HepG2 (cell line): ENCODE measurements around the gene TLK1. TPM values are rescaled to one million over a fixed set of nuclear protein-coding genes. Genes with fewer than 3 reads are reported as not detected.

ENCODE experiments used
- ATAC-seq: fragments of 200-7000 bp; cut with Tn5 transposase; 3 replicates; pipeline ENCODE4 v1.9.1; 2020; ENCODE audit warnings: mild to moderate bottlenecking, moderate library complexity
- BruUV-seq: library from RNA; stranded (reverse); fragments of 400-500 nt; replicated peaks from 2 replicates; lab custom pipeline; 2021; lab: Mats Ljungman, UMichigan
- CTCF ChIA-PET: fragments of 300-600 bp; formaldehyde crosslinking; extraction: SDS; loops from one replicate; lab custom pipeline; 2021; ENCODE audit warnings: low total read pairs, inconsistent platforms, low intra/inter-chr PET ratio; lab: Yijun Ruan, JAX
- POLR2A ChIA-PET: fragments of 350-600 bp; sonication (Branson Sonifier 250); formaldehyde crosslinking; loops from one replicate; lab custom pipeline; 2020; ENCODE audit warnings: antibody characterized with exemption, inconsistent platforms; lab: Yijun Ruan, JAX
- DNase-seq: peaks from one replicate; pipeline ENCODE4 v3.0.0-alpha.2; 2015; ENCODE audit warnings: low spot score
- FAIRE-seq: peaks from 3 replicates; lab custom pipeline; 2011; peaks lifted over from hg19 to GRCh38; lab: Jason Lieb, UNC
- H2AFZ ChIP-seq: one replicate; pipeline ENCODE4 v1.6.1; 2011; ENCODE audit warnings: low read length, inconsistent platforms
- H3K27ac ChIP-seq: fragments of 300-600 bp; 3 replicates; pipeline ENCODE4 v1.8.0; 2011; ENCODE audit warnings: mixed run types, mild to moderate bottlenecking, mixed read lengths, low read length, inconsistent platforms; ENCODE audit not compliant: insufficient read depth; ENCODE audit errors: extremely low read length
- H3K27me3 ChIP-seq, 2 experiments: fragments of 200-600 bp in 1 of 2; 2 replicates in 1 of 2; 3 replicates in 1 of 2; pipeline versions ENCODE4 v1.6.0 to v1.8.0; 2011; ENCODE audit warnings: low read length in 2 of 2, mild to moderate bottlenecking in 2 of 2, moderate library complexity in 2 of 2, inconsistent platforms in 1 of 2; ENCODE audit not compliant: insufficient read depth in 2 of 2, control insufficient read depth in 1 of 2
- H3K36me3 ChIP-seq, 2 experiments: fragments of 200-600 bp in 1 of 2; replicated peaks in 1 of 2; 2 replicates in 1 of 2; 3 replicates in 1 of 2; pipeline versions ENCODE4 v1.5.1 to v1.8.0; 2011; ENCODE audit warnings: low read length in 2 of 2, inconsistent platforms in 1 of 2; ENCODE audit not compliant: insufficient read depth in 2 of 2, control insufficient read depth in 1 of 2
- H3K4me1 ChIP-seq: 2 replicates; pipeline ENCODE4 v1.5.1; 2012; ENCODE audit warnings: low read length, inconsistent platforms; ENCODE audit not compliant: insufficient read depth
- H3K4me2 ChIP-seq: 2 replicates; pipeline ENCODE4 v1.6.0; 2011; ENCODE audit warnings: low read depth, low read length, inconsistent platforms
- H3K4me3 ChIP-seq, 3 experiments: fragments of 200-600 bp in 1 of 3; sonication (generic), shearing (Covaris generic) in 1 of 3; replicated peaks in 1 of 3; 2 replicates each; pipeline ENCODE4 v1.5.1; 2011 to 2016; ENCODE audit warnings: low read length in 3 of 3, inconsistent platforms in 2 of 3, low read depth in 2 of 3, mild to moderate bottlenecking in 2 of 3, control low read depth in 1 of 3, mixed read lengths in 1 of 3; ENCODE audit not compliant: insufficient read depth in 1 of 3
- H3K79me2 ChIP-seq: one replicate; pipeline ENCODE4 v1.6.1; 2011; ENCODE audit warnings: low read length, inconsistent platforms; ENCODE audit not compliant: insufficient read depth
- H3K9ac ChIP-seq: 2 replicates; pipeline ENCODE4 v1.6.0; 2011; ENCODE audit warnings: mild to moderate bottlenecking, low read depth, low read length, inconsistent platforms; ENCODE audit not compliant: insufficient read depth
- H3K9me3 ChIP-seq: 2 replicates; pipeline ENCODE4 v1.5.1; 2012; ENCODE audit warnings: mild to moderate bottlenecking, low read length
- H4K20me1 ChIP-seq: 2 replicates; pipeline ENCODE4 v1.6.0; 2011; ENCODE audit warnings: inconsistent platforms, mild to moderate bottlenecking, low read length, moderate library complexity; ENCODE audit not compliant: insufficient read depth
- CREB1 ChIP-seq, 2 experiments: fragments of 450-650 bp in 1 of 2; IDR thresholded peaks; 2 replicates each; pipeline ENCODE4 v1.6.1; 2016 to 2017; ENCODE audit warnings: control low read depth in 1 of 2, mild to moderate bottlenecking in 1 of 2, missing compliant biosample characterization in 1 of 2, missing genetic modification characterization in 1 of 2
- IKZF1 ChIP-seq: fragments of 450-650 bp; IDR thresholded peaks from 2 replicates; pipeline ENCODE4 v1.7.1; 2016
- PRPF4 ChIP-seq: fragments of 200-400 bp; formaldehyde crosslinking; IDR thresholded peaks from 2 replicates; pipeline ENCODE4 v1.6.1; 2016; ENCODE audit warnings: low read length, low read depth; ENCODE audit not compliant: poor library complexity, severe bottlenecking
- RBM22 ChIP-seq: fragments of 200-400 bp; formaldehyde crosslinking; optimal IDR thresholded peaks from 2 replicates; pipeline ENCODE3; 2017; ENCODE audit warnings: mild to moderate bottlenecking, low read length, moderate library complexity
- SSRP1 ChIP-seq: IDR thresholded peaks from 2 replicates; pipeline ENCODE4 v1.6.1; 2016; ENCODE audit warnings: control low read depth
- TRAFD1 ChIP-seq: sonication (generic); formaldehyde crosslinking; IDR thresholded peaks from 2 replicates; pipeline ENCODE4 v1.5.1; 2020; ENCODE audit warnings: missing genetic modification reagents, mild to moderate bottlenecking, borderline replicate concordance
- ZNF280D ChIP-seq: sonication (generic); formaldehyde crosslinking; IDR thresholded peaks from 2 replicates; pipeline ENCODE4 v1.5.1; 2020; ENCODE audit warnings: mild to moderate bottlenecking, missing genetic modification reagents
- ZNF609 ChIP-seq: sonication (generic); formaldehyde crosslinking; IDR thresholded peaks from 2 replicates; pipeline ENCODE4 v1.4.0; 2020; ENCODE audit warnings: mild to moderate bottlenecking, missing genetic modification reagents, borderline replicate concordance
- WGBS: methylation state at CpG from one replicate; pipeline ENCODE4 v1.1.6; 2017; ENCODE audit warnings: low lambda C conversion rate; 5-methylcytosine and 5-hydroxymethylcytosine counted together
- in situ Hi-C: cut with HindIII; loops from 2 replicates; pipeline ENCODE4 v1.10.0; 2017; ENCODE audit warnings: low pct_unique_long_range_greater_than_20kb; ENCODE audit not compliant: extremely low pct_ligation_motif_present
- intact Hi-C: fragments of 100-400 bp; cut with micrococcal nuclease; formaldehyde crosslinking; loops from one replicate; pipeline ENCODE4 v1.10.0; 2022; ENCODE audit not compliant: unreplicated experiment
- polyA plus RNA-seq, 8 experiments: library from polyadenylated mRNA; depleted of rRNA in 3 of 8; stranded (reverse) in 7 of 8; unstranded in 1 of 8; fragments of >200 nt; fragmentation: Illumina TruSeq in 4 of 8; extraction: Trizol in 4 of 8; gene quantifications; 2 replicates each; pipeline versions ENCODE4 v1.2.1 to v1.2.3, GENCODE V29; 2011 to 2016; ENCODE audit warnings: low read depth in 4 of 8, missing spikeins in 1 of 8, mixed read lengths in 1 of 8; ENCODE audit not compliant: insufficient read depth in 1 of 8
- total RNA-seq, 5 experiments: library from RNA; depleted of rRNA; stranded (reverse); fragments of >200 nt; fragmentation: Illumina TruSeq; extraction: Trizol; gene quantifications; 2 replicates each; pipeline ENCODE4 v1.2.3, GENCODE V29; 2016; ENCODE audit warnings: low read depth in 1 of 5

The TLK1 gene
- total and polyA plus RNA-seq, 2 of the 13 experiments (the other 11 are each of a cell fraction or from before 2014, with no cell fraction given): 16.8 to 28.7 TPM

GRCh38 chr2:170963386-170963785, 197.3 kb downstream of the TLK1 start:
- peak; percentile 50 for TF ChIP-seq RBM22
- no peak for TF ChIP-seq SSRP1 (CRISPR knock-in tag)
- no peak for TF ChIP-seq PRPF4
- TF ChIP-seq TRAFD1 (CRISPR knock-in tag): no peak
- ChIA-PET POLR2A (interaction anchor here (1.6 kb wide), 1 partner anchor 11 kb away, joined by 4 read pairs; no protein-coding TSS in a partner anchor), CTCF (no interaction called here)
- no peaks in the 10 kb centered on the region for H3K4me1 ChIP-seq
- H4K20me1 ChIP-seq: no peaks in the 10 kb centered on the region
- FAIRE-seq (no peak), ATAC-seq (no peak), DNase-seq (no peak)
- no peak overlapping the region for H3K4me3 ChIP-seq
- BruUV-seq: no TSS peak
- H3K27ac ChIP-seq: no peak overlapping the region
- no peaks in the 10 kb centered on the region for H3K9me3 ChIP-seq
- H2AFZ ChIP-seq: no peak overlapping the region
- H3K79me2 ChIP-seq: no peaks in the 10 kb centered on the region
- intact Hi-C loops: no loop called here
- no peak overlapping the region for H3K9ac ChIP-seq
- in situ Hi-C loops: no loop called here
- WGBS: 80% methylated on average over 5 of the region's 5 CpGs
- H3K36me3 ChIP-seq: peaks cover 38 to 82% of the 10 kb centered on the region in 2 experiments
- no peaks in the 10 kb centered on the region for H3K27me3 ChIP-seq
- no peak overlapping the region for H3K4me2 ChIP-seq

- H3K4me3 ChIP-seq: no peak overlapping the region
- peaks cover 42 to 91% of the 10 kb centered on the region in 2 experiments for H3K36me3 ChIP-seq
- ChIA-PET CTCF (no interaction called here), POLR2A (no interaction called here)
- WGBS: 71% methylated on average over 4 of the region's 4 CpGs
- intact Hi-C loops: no loop called here
- H3K27ac ChIP-seq: no peak overlapping the region
- peaks cover 2% of the 10 kb centered on the region; the same call in 1 of the 2 replicates for H4K20me1 ChIP-seq
- H3K9ac ChIP-seq: no peak overlapping the region
- DNase-seq (no peak), ATAC-seq (no peak), FAIRE-seq (no peak)
- no peaks in the 10 kb centered on the region for H3K9me3 ChIP-seq
- H3K4me2 ChIP-seq: no peak overlapping the region
- peaks cover under 1% of the 10 kb centered on the region for H3K79me2 ChIP-seq
- no peak overlapping the region for H2AFZ ChIP-seq
- BruUV-seq: no TSS peak
- no peaks in the 10 kb centered on the region for H3K27me3 ChIP-seq
- H3K4me1 ChIP-seq: no peaks in the 10 kb centered on the region
- in situ Hi-C loops: no loop called here
- TF ChIP-seq CREB1 (IDR thresholded peaks at IDR 0.05) (peak; percentile 63), CREB1 (CRISPR knock-in tag; IDR thresholded peaks at IDR 0.05) (no peak), IKZF1 (0 out of 2 replicates have a peak, but pooled peaks have one; percentile 8), ZNF280D (no peak), ZNF609 (CRISPR knock-in tag) (no peak)
Observed at GRCh38 chr2:170953941-170954340, 206.8 kb downstream of the TLK1 start.
